Right hindlimb (tissue), 1 donor: ENCODE data around the gene DCST2.
A peak's percentile ranks its signal among the peaks of the same experiment; 100 is the strongest.

ENCODE experiments used
- DNase-seq: peaks from one replicate; pipeline ENCODE4 v3.0.0-alpha.2; 2018

The DCST2 gene

DNA sequence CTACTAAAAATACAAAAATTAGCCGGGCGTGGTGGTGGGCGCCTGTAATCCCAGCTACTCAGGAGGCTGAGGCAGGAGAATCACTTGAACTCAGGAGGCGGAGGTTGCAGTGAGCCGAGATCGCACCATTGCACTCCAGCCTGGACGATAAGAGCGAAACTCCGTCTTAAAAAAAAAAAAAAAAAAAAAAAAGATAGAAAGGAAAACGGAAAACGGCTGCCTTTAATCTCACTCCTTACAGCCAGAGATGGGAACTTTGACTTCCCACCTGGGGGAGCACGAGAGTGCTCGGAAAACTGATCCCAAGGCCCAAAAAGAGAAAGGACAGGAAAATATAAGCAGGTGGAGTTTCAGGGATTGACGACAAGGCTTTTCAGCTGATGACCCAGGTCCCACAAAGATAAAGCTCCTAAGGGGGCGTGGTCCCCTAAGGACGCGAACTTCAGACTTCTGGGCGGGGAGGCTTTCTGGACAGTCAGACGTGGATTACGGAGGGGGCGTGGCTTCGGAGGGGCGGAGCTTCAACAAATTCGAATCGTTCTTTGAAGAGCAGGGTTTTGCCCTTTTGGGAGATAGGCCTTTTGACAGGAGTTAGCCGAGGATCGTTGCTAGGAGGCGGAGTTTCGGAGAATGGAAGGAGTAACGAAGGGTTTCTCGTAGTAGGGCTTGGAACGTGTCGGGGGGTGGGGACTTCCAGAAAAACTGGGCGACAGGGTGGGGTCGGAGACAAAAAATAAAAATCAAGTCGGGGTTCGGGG is 60.1 kb downstream of the DCST2 start:
- peak; percentile 96 for DNase-seq

DNA sequence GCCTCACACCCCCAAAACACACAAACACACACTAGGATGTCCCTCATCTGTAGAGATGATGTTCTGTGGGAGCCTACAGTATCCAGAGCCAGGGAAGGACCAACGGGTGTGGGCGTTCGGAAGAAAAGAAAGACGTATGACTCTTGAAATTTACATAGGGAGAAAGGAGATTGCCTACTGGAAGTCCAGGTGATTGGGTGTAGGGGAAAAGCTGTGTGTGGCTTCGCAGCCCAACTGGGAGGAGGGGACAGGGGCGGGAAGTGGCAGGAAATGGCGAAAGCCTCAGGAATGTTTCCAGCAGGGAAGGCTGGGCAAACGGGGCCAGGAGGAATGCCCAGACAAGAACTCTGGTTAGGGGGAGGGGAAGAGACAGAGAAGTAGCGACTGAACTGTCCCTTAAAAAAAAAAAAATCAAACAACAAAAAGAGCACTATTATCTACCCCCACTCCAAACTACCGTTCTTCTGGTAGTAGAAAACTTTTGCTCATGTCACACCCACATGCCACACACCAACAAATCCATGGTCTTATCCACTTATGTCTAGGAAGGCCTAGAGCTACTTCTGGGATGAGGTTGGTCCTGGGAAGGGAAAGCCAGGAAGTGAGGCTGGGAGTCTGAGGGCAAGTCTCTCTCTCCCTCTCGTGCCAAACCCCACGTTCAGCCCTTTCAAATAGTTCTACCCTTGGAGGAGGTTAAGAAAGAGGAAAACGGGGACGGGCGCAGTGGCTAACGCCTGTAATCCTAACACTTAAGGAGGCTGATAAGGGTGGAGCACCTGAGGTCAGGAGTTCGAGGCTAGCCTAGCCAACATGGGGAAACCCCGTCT is 60.9 kb downstream of the DCST2 start:
- DNase-seq = peak; percentile 81

DNA sequence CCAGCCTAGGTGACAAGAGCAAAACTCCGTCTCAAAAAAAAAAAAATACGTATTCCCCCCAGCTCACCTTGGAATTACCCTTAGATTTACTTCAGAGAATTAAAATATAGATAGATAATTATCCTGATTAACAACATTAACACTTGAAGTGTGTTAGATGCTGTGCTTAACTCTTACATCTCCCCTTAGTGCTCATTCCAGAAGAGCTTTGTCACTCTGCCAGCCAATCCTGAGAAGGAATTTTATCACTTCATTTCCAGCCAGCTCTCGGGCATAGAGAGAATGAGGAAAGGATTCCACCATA is 61.4 kb downstream of the DCST2 start:
- no peak for DNase-seq

DNA sequence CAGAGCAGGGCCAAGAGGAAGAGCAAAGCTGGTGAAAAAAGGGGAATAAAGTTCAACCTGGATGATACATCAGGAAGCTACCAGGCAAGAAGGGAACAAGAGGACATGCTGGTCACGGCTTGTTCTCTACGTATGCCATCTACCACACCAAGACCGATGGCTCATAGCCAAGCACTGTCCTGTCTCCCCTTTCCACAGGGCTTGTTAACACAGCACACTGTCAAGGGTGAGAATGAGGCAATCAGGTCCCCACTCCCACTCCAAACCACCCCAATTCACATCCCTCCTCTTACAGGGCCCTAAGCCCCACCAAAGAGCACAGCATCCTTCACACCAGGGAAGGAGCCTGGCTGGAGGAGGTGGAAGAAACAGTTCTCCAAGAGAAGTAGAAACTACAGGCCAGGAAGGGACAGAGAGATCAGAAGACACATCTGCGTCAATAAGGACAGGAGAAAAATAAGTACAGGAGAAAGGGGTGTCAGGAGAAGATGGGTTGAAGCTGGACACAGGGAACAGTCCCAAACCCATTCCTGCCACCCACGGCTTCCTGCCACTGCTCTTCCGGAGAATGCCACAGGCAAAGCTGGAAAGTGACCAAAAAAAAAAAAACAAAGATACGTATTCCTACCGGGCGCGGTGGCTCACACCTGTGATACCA is 62.1 kb downstream of the DCST2 start:
- DNase-seq = no peak

GRCh38 chr1:154970631-154971340 is 62.8 kb downstream of the DCST2 start, which contains the start of gene SHC1:
Gene SHC1 (minus strand): TSS chr1:154970747. CDS start chr1:154970526, 221 bp downstream.
- DNase-seq = peak; percentile 98

GRCh38 chr1:154969860-154970452 is 63.6 kb downstream of the DCST2 start:
- DNase-seq = peak; percentile 65

DNA sequence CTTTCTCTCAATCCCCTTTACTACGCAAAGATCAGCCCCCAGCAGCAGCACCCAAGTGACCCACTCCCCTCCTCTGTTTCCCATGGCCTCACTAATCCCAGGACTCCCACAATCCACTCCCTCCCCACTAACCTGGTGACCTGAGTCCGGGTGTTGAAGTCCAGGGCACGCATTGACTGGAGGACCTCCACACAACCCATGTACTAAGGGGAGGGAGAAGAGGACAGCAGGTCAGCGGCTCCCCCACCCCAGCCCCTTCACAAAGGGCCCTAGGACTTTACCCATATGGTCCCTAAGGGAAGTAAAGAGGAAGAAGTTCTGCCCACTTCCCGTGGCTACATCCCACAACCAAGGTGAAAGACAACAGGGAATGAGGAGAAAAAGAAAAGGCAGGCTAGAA is 64.3 kb downstream of the DCST2 start:
- DNase-seq = no peak

DNA sequence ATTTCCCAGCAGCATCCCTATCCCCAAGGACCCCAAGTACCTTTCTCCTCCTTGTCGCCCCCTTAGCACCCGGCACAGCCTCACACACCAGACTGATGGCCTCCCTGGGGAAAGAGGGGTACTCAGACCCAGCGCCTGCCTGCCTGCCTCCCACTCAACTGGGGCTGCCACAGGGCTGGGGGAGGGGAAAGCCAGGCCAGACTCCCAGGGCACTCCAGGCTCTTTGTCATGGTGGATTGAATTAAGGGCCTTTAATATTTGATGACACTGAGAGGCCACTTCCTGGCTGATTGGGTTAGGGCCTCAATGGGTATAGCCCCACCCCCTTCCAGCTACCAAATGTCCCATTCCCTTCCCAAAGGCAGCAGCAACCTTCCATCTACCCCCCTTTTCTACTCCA is 64.8 kb downstream of the DCST2 start:
- no peak for DNase-seq
